Caki2 (cell line): ENCODE measurements around the gene HLA-G. TPM values are rescaled to one million over a fixed set of nuclear protein-coding genes. Genes with fewer than 3 reads are reported as not detected.
A peak's percentile ranks its signal among the peaks of the same experiment; 100 is the strongest.
"Not testable (repeated sequence)": the region's sequence is repeated elsewhere in the genome, so short reads cannot be mapped to it uniquely, and the experiment has no call there.

ENCODE experiments used
- DNase-seq: peaks from one replicate; pipeline ENCODE4 v3.0.0-alpha.2; 2015; ENCODE audit warnings: low read depth
- in situ Hi-C: cut with HindIII; loops from 2 replicates; pipeline ENCODE4 v1.10.0; 2016; ENCODE audit warnings: low sequenced_read_pairs, low pct_unique_long_range_greater_than_20kb, mixed read lengths
- total RNA-seq: library from RNA; depleted of rRNA; stranded (reverse); fragments of >200 nt; shearing (Covaris generic); gene quantifications from 2 replicates; pipeline ENCODE4 v1.2.3, GENCODE V29; 2014; ENCODE audit warnings: low replicate concordance; rRNA removed

HLA-G gene
- not detected in 2 replicates for total RNA-seq

DNA sequence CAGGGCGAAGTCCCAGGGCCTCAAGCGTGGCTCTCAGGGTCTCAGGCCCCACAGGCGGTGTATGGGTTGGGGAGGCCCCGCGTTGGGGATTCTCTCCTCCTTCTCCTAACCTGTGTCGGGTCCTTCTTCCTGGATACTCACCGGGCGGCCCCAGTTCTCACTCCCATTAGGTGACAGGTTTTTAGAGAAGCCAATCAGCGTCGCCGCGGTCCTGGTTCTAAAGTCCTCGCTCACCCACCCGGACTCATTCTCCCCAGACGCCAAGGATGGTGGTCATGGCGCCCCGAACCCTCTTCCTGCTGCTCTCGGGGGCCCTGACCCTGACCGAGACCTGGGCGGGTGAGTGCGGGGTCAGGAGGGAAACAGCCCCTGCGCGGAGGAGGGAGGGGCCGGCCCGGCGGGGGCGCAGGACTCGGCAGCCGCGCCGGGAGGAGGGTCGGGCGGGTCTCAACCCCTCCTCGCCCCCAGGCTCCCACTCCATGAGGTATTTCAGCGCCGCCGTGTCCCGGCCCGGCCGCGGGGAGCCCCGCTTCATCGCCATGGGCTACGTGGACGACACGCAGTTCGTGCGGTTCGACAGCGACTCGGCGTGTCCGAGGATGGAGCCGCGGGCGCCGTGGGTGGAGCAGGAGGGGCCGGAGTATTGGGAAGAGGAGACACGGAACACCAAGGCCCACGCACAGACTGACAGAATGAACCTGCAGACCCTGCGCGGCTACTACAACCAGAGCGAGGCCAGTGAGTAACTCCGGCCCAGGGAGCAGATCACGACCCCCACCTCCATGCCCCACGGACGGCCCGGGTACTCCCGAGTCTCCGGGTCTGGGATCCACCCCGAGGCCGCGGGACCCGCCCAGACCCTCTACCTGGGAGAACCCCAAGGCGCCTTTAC is at the start of gene HLA-G:
Gene HLA-G, plus strand, starts transcription at position 247 of the 892 bp plus-strand sequence. Its CDS starts 20 bp downstream, at position 267.
- in situ Hi-C loops, result no loop called here
- DNase-seq, result no peak

DNA sequence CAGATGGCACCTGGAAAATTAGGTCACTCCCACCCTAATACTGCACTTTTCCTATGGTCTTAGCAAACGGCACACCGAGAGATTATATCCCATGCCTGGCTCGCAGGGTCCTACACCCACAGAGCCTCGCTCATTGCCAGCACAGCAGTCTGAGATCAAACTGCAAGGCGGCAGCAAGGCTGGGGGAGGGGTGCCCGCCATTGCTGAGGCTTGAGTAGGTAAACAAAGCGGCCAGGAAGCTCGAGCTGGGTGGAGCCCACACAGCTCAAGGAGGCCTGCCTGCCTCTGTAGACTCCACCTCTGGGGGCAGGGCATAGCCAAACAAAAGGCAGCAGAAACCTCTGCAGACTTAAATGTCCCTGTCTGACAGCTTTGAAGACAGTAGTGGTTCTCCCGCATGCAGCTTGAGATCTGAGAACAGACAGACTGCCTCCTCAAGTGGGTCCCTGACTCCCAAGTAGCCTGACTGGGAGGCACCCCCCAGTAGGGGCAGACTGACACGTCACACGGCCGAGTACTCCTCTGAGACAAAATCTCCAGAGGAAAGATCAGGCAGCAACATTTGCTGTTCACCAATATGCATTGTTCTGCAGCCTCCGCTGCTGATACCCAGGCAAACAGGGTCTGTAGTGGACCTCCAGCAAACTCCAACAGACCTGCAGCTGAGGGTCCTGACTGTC is 47.5 kb upstream of the HLA-G start:
- in situ Hi-C loops, DNase-seq: not testable (repeated sequence)

DNA sequence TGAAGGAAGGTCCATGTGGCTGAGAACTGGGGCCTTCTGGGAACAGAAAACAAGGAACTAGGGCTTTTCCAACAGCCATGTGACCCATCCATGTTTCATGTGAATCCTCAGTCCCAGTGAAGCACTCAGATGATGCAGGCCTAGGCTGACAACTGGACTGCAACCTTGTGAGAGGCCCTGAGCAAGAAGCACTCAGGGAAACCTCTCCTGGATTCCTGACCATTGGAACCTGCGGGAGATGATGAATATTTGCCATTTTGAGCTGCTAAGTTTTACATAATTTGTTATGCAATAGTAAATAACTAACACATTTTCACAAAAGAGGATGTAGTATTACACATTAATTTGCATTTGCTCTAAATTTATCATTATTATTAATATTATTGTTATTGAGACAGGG is 38.4 kb upstream of the HLA-G start:
- in situ Hi-C loops, result no loop called here

DNA sequence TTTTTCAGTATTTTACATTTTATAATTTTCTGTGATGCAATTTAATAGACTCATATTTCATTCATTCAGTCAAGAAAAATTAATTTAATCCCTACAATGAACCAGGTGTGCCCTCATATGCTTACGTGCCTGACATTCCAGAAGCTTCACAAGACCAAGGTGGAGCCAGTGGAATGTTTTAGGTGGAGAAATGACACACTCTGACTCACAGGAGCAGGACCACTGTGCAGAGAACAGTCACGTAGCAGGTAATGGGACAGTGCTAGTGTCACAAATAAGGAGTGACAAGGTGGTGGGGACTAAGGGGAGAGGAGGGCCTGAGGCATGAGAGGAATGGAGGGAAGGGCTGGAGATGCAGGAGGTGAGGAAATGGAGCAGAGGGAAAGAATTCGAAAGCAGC is 37.0 kb upstream of the HLA-G start:
- peak; percentile 81 for DNase-seq
- in situ Hi-C loops, result no loop called here

More for the DNA sequence above, 38.4 kb upstream of the HLA-G start:
- no peak for DNase-seq

DNA sequence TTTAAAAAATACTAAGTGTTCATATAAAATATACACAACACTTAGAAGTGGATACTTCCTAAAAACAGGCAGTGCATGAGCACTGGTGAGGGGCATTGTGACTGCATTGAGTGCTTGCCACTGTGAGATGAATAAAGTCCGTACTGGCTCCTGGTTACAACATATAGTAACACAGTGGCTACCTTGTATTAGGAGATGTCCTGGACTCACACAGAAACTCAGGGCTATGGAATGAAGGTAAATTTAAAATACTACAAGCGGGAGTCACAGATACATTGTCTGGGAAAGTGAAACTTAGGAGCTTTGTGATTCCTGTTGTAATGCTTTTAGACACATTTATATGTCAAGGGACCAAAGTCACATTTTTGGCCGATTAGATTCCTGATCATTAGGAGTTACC is 36.5 kb upstream of the HLA-G start:
- in situ Hi-C loops, result no loop called here
- no peak for DNase-seq

DNA sequence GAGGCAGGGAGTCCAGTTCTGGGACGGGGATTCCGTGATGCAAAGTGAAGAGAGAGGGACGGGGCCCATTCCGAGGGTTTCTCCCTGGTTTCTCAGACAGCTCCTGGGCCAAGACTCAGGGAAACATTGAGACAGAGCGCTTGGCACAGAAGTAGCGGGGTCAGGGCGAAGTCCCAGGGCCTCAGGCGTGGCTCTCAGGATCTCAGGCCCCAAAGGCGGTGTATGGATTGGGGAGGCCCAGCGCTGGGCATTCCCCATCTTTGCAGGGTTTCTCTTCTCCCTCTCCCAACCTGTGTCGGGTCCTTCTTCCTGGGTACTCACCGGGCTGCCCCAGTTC is 35.9 kb upstream of the HLA-G start:
- in situ Hi-C loops, result no loop called here
- DNase-seq, result peak; percentile 52

DNA sequence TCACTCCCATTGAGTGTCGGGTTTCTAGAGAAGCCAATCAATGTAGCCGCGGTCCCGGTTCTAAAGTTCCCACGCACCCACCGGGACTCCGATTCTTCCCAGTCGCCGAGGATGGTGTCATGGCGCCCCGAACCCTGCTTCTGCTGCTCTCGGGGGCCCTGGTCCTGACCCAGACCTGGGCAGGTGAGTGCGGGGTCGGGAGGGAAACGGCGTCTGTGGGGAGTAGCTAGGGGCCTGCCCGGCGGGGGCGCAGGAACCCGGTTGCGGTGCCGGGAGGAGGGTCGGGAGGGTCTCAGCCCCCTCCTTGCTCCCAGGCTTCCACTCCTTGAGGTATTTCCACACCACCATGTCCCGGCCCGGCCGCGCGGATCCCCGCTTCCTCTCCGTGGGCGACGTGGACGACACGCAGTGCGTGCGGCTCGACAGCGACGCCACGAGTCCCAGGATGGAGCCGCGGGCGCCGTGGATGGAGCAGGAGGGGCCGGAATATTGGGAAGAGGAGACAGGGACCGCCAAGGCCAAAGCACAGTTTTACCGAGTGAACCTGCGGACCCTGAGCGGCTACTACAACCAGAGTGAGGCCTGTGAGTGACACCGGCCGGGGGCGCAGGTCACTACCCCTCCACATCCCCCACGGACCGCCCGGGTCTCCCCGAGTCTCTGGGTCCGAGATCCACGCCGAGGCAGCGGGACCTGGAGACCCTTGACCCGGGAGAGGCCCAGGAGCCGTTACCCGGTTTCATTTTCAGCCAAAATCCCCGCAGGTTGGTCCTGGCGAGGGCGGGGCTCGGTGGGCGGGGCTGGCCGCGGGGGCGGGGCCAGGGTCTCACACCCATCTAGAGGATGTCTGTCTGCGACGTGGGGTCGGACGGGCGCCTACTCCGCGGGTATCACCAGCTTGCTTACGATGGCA is 35.2 kb upstream of the HLA-G start:
- peak; percentile 71 for DNase-seq
- in situ Hi-C loops, result no loop called here

DNA sequence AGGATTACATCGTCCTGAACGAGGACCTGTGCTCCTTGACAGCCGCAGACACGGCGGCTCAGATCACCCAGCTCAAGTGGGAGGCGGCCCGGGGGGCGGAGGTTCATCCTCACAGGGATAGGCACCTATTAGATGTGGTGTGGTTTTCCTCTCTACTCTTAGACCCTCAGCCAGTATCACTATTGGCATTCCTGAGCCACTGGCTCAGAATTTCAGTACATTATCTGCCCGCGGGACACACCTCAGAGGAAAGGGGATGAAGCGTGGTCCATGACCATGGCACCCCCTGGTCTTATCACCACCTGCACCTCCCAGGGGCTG is 34.6 kb upstream of the HLA-G start:
- peak; percentile 32 for DNase-seq
- in situ Hi-C loops, result no loop called here

DNA sequence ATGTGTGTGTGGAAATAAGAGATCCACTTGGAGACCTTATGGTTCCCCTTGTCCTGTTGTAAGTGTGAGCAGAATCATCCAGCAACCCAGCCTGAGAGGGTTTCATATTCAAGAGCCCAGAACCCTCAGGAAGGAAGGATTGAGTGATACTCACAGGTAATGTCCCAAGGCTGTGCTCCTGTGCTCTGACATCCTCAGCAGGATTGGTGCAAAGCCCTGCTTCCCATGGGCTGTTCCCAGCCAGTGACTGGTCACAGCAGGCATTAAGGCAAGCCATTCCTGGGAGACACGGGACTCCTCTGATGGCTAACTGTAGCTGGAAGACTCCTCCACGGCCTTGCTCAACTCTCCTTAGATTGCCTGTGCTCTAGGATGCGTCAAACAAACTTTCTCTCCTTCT is 33.8 kb upstream of the HLA-G start:
- DNase-seq, result no peak
- in situ Hi-C loops, result no loop called here

DNA sequence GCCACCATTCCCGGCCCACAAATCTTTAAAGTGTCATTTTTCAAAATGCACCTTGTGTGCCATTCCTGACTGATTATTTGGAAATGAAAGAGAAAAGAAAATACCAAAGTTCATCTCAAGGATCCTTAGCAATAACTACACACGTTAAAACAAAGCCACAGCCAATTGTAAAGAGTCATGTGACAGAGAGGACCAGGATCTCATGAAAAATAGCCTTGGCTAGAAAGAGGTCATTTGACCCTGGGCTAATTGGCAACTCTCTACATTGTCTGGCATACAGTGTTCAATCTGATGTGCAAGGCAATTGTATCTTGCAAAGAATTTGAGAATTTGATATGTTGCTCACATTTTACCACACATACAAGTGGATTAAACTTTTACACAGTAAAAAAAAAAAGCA is 31.6 kb upstream of the HLA-G start:
- in situ Hi-C loops, result no loop called here
- no peak for DNase-seq

DNA sequence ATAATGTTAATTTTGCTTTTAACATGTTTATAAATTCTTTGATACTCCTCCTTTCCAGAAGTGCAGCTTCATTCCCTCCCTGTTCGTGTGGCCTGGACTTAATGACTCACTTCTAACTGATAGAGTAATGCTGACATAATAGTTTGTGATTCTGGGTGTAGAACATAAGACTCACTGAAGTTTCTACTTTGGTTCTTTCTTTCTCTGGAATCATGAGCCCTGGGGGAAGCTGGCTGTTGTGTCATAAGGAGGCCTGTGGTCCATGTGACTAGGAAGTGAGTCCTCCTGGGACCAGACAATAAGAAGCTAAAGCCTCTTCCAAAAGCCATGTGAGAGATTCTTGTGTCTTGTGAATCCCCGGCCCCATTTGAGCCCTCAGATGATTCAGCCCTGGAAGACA is 30.5 kb upstream of the HLA-G start:
- DNase-seq, result peak; percentile 62
- in situ Hi-C loops, result no loop called here

DNA sequence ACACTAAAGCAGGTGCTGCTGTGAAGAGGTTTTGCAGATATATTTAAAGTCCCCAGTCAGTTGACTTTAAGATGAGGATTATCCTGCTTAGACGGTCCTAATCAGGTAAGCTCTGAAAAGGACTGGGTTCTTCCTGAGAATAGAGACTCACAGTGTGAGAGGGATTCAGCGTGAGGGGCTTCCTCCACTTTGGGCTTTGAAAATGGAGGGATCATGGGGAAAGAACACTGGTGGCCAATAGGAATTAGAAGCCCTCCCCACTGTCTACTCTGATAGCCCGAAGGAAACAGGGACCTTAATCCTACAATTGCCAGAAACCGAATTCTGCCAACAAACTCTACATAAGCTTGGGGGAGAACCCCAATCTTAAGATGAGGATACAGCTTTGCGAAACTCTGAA is 29.7 kb upstream of the HLA-G start:
- in situ Hi-C loops, result no loop called here
- no peak for DNase-seq

DNA sequence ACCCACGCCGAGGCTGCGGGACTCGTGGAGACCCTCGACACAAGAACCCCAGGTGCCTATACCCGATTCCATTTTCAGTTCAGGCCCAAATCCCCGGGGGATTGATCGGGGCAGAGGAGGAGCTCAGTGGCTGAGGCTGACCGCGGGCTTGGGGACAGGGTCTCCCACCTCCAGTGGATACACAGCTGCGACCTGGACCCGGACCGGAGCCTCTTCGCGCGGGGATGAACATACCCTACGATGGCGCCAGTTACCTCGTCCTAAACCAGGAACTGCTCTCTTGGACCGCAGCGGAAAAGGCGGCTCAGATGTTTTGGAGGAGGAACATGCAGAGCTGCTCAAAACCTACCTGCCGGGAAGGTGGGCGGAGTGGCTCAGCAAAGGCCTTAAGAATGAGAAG is 27.4 kb upstream of the HLA-G start:
- in situ Hi-C loops, result no loop called here
- no peak for DNase-seq

DNA sequence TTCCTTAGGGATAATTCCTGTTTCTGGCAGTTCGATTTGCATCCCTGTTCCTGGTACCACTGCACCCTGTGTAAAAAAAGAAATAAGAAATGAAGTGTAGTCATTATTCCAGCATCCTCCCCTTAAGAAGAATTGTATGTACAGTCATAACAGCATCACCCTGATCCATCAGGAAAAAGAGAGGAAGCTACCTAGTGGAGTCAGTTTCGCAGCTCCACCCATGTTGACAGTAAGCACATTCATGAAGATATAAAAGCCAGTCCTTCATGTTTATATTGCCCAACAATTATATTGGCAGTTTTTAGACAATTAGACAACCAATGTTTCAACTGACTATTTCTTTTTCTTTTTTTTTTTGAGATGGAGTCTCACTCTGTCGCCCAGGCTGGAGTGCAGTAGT is 21.2 kb upstream of the HLA-G start:
- in situ Hi-C loops, result no loop called here
- DNase-seq, result no peak

DNA sequence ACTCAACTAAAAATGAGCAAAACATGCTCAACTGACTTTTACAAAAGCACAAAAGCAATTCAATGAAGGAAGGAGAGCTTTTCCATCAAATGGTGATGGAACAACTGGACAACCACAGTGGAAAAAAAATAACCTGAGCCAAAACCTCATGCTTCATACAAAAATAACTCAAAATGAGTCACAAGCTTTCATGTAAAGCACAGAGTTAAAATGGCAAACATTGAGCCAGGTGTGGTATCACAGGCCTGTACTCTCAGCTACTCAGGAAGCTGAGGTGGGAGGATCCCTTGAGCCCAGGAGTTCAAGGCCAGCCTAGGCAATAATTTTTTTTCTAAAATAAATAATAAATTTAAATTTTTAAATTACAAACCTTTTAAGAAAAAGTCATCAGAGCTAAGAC is 18.4 kb upstream of the HLA-G start:
- DNase-seq, result no peak
- in situ Hi-C loops, result no loop called here

DNA sequence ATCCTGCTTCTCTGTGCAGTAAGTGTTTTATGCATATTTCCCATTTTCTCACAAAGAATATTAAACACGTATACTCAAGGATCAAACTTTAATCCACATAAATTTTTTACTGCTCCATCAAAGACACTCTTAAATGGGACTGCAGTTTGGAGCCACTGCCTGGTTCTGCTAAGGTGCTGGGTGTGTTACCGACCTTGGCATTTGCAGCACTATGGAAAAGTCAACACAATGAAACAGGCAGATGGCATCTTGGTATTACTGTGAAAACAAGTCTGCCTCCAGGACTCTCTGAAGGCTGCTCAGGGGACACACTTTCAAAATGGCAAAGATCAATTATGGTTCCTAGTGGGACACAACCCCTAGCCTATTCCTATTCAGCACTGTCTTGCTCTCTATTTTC is 17.3 kb upstream of the HLA-G start:
- no peak for DNase-seq

DNA sequence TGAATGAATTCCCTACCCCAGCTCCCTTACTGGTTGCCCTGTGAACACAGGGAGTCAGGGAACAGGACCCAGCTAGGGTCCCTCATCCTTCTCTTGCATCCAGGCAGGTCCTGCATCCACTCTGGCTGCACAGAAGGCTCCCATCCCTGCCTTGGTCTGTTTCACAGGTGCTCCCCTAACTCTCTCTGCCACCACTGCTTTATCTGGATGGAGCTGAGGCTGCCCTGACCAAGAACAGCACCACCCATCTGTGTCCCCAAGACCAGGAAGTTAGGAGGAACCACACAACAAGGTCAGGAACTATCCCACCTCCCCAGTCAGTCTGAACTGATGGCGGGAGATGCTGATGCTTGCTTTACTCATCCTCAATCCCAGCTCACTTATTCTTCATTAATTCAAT is 16.2 kb upstream of the HLA-G start:
- no peak for DNase-seq
- in situ Hi-C loops, result no loop called here

More for the DNA sequence above, 17.3 kb upstream of the HLA-G start:
- in situ Hi-C loops, result no loop called here

DNA sequence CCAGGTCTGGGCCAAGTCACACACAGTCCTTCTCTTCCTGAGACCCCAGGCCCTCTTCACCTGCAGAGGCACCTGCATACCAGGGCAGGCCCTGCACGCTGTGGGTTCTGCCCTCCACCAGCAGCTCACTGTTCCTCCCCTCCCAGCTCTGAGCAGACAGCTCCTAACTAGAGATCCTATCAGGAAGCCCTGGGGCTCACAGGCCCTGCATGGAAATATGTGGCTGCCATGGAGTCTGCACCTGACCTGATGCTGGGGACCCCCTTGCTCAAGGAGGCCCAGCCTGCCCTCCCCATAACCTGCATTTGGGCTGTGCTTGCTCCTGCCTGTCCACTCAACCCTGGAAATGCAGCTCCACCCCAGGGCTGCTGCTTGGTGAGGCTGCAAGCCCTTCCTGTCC is 14.6 kb upstream of the HLA-G start:
- no peak for DNase-seq
- in situ Hi-C loops, result no loop called here

DNA sequence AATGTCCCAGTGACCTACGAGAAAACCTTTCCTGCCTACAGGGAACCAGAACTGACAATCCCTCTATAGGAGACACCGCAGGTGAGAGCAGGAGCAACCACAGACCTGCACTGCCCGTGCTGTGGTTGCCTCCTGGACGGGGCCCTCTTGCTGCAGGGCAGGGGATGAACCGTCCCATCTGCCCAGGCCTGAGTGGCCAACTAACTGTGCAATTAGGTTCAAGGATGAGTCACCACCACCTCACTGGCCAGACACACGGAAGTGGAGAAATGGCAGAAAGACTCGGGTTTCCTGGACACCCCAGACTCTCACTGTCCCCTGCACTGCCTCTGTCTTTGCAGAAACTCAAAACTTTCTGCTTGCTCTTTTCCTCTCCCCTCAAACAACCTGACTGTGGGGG is 13.8 kb upstream of the HLA-G start:
- DNase-seq, result peak; percentile 30
- in situ Hi-C loops, result no loop called here
